HEK293 (cell line): Measurements from ENCODE around the gene ZEB2.

Experiments
- CTCF ChIA-PET: fragments of 350-600 bp; formaldehyde crosslinking; extraction: SDS; loops from one replicate; lab custom pipeline; 2021; ENCODE audit warnings: antibody characterized with exemption; lab: Yijun Ruan, JAX
- POLR2A ChIA-PET: fragments of 300-600 bp; formaldehyde crosslinking; extraction: SDS; loops from one replicate; lab custom pipeline; 2020; ENCODE audit warnings: antibody characterized with exemption, inconsistent platforms; lab: Yijun Ruan, JAX
- H3K27ac ChIP-seq: fragments of 200-500 bp; sonication (Bioruptor generic); 2 replicates; pipeline ENCODE4 v1.5.1; 2014; ENCODE audit warnings: low read depth, low read length, control low read depth, inconsistent platforms; ENCODE audit errors: extremely low read depth
- H3K36me3 ChIP-seq, 2 experiments: fragments of 200-500 bp in 1 of 2; sonication (Bioruptor generic) in 1 of 2; 1 replicate in 1 of 2; 2 replicates in 1 of 2; pipeline ENCODE4 v1.5.1; 2014 to 2017; ENCODE audit warnings: inconsistent platforms in 2 of 2, low read length in 2 of 2; ENCODE audit not compliant: control insufficient read depth in 2 of 2, insufficient read depth in 1 of 2
- H3K4me1 ChIP-seq: fragments of 200-500 bp; sonication (Bioruptor generic); 2 replicates; pipeline ENCODE4 v1.5.1; 2014; ENCODE audit warnings: mild to moderate bottlenecking, low read length, inconsistent platforms; ENCODE audit not compliant: control insufficient read depth, insufficient read depth
- H3K4me3 ChIP-seq: 2 replicates; pipeline ENCODE4 v1.5.1; 2011; ENCODE audit warnings: low read depth, mild to moderate bottlenecking, control low read depth, low read length, moderate library complexity
- H3K9me3 ChIP-seq: fragments of 200-500 bp; sonication (Bioruptor generic); 2 replicates; pipeline ENCODE4 v1.5.1; 2014; ENCODE audit warnings: low read depth, low read length, inconsistent platforms; ENCODE audit not compliant: control insufficient read depth, insufficient read depth
- FEZF1 ChIP-seq: fragments of 450-650 bp; formaldehyde crosslinking; IDR thresholded peaks from 2 replicates; pipeline ENCODE4 v1.5.1; 2016; ENCODE audit warnings: missing biosample characterization, missing genetic modification characterization
- GFI1B ChIP-seq: fragments of 450-650 bp; formaldehyde crosslinking; IDR thresholded peaks from 2 replicates; pipeline ENCODE4 v1.5.1; 2016; ENCODE audit warnings: missing biosample characterization, missing genetic modification characterization
- GLI2 ChIP-seq: fragments of 450-650 bp; formaldehyde crosslinking; IDR thresholded peaks from 2 replicates; pipeline ENCODE4; 2017; ENCODE audit warnings: missing biosample characterization, missing genetic modification characterization, low read depth, borderline replicate concordance
- KLF16 ChIP-seq: fragments of 450-650 bp; formaldehyde crosslinking; IDR thresholded peaks from 2 replicates; pipeline ENCODE4 v1.5.1; 2017; ENCODE audit warnings: missing biosample characterization, missing genetic modification characterization
- KLF7 ChIP-seq: fragments of 450-650 bp; formaldehyde crosslinking; IDR thresholded peaks from 2 replicates; pipeline ENCODE4 v1.5.1; 2016; ENCODE audit warnings: missing biosample characterization, missing genetic modification characterization, borderline replicate concordance
- REPIN1 ChIP-seq: fragments of 450-650 bp; formaldehyde crosslinking; IDR thresholded peaks from 2 replicates; pipeline ENCODE4 v1.5.1; 2017; ENCODE audit warnings: missing biosample characterization, missing genetic modification characterization, low read depth
- SP2 ChIP-seq: fragments of 450-650 bp; formaldehyde crosslinking; IDR thresholded peaks from 2 replicates; pipeline ENCODE4 v1.5.1; 2016; ENCODE audit warnings: missing biosample characterization, missing genetic modification characterization
- TCF7L2 ChIP-seq: IDR thresholded peaks from 2 replicates; pipeline ENCODE4 v1.6.1; 2011; ENCODE audit warnings: low read depth, mild to moderate bottlenecking, inconsistent platforms, low read length, moderate library complexity, borderline replicate concordance
- ZBTB1 ChIP-seq: fragments of 450-650 bp; formaldehyde crosslinking; IDR thresholded peaks from 2 replicates; pipeline ENCODE4 v1.5.1; 2016; ENCODE audit warnings: missing biosample characterization, missing genetic modification characterization
- ZNF155 ChIP-seq: fragments of 450-650 bp; formaldehyde crosslinking; IDR thresholded peaks from 2 replicates; pipeline ENCODE4 v1.5.1; 2016; ENCODE audit warnings: missing biosample characterization, missing genetic modification characterization
- ZNF16 ChIP-seq: fragments of 450-650 bp; formaldehyde crosslinking; IDR thresholded peaks from 2 replicates; pipeline ENCODE4 v1.5.1; 2016; ENCODE audit warnings: low read depth, missing biosample characterization, missing genetic modification characterization
- ZNF169 ChIP-seq: fragments of 450-650 bp; formaldehyde crosslinking; IDR thresholded peaks from 2 replicates; pipeline ENCODE4 v1.5.1; 2016; ENCODE audit warnings: missing biosample characterization, missing genetic modification characterization
- ZNF211 ChIP-seq: fragments of 450-650 bp; formaldehyde crosslinking; IDR thresholded peaks from 2 replicates; pipeline ENCODE4 v1.5.1; 2016; ENCODE audit warnings: low read depth, missing biosample characterization, missing genetic modification characterization
- ZNF311 ChIP-seq: fragments of 450-650 bp; formaldehyde crosslinking; IDR thresholded peaks from 2 replicates; pipeline ENCODE4 v1.5.1; 2017; ENCODE audit warnings: missing biosample characterization, missing genetic modification characterization, borderline replicate concordance
- ZNF416 ChIP-seq: fragments of 450-650 bp; formaldehyde crosslinking; IDR thresholded peaks from 2 replicates; pipeline ENCODE4 v1.5.1; 2016; ENCODE audit warnings: missing biosample characterization, missing genetic modification characterization
- ZNF426 ChIP-seq: fragments of 450-650 bp; formaldehyde crosslinking; IDR thresholded peaks from 2 replicates; pipeline ENCODE4 v1.5.1; 2017; ENCODE audit warnings: missing biosample characterization, missing genetic modification characterization, mild to moderate bottlenecking, inconsistent platforms, moderate library complexity
- ZNF473 ChIP-seq: fragments of 450-650 bp; formaldehyde crosslinking; IDR thresholded peaks from 2 replicates; pipeline ENCODE4 v1.5.1; 2017; ENCODE audit warnings: missing biosample characterization, missing genetic modification characterization
- ZNF596 ChIP-seq: fragments of 450-650 bp; IDR thresholded peaks from 2 replicates; pipeline ENCODE4 v1.5.0; 2018; ENCODE audit warnings: missing biosample characterization, mild to moderate bottlenecking, missing genetic modification characterization, moderate library complexity
- ZNF600 ChIP-seq: fragments of 450-650 bp; formaldehyde crosslinking; IDR thresholded peaks from 2 replicates; pipeline ENCODE4 v1.5.1; 2016; ENCODE audit warnings: missing biosample characterization, missing genetic modification characterization
- ZNF791 ChIP-seq: fragments of 450-650 bp; formaldehyde crosslinking; IDR thresholded peaks from 2 replicates; pipeline ENCODE4 v1.5.1; 2016; ENCODE audit warnings: missing biosample characterization, missing genetic modification characterization
- ZNF792 ChIP-seq: fragments of 450-650 bp; formaldehyde crosslinking; IDR thresholded peaks from 2 replicates; pipeline ENCODE4 v1.5.1; 2016; ENCODE audit warnings: missing biosample characterization, missing genetic modification characterization
- ZSCAN16 ChIP-seq: fragments of 450-650 bp; formaldehyde crosslinking; IDR thresholded peaks from 2 replicates; pipeline ENCODE4 v1.5.1; 2016; ENCODE audit warnings: missing biosample characterization, missing genetic modification characterization
- ZSCAN23 ChIP-seq: fragments of 450-650 bp; formaldehyde crosslinking; IDR thresholded peaks from 2 replicates; pipeline ENCODE4 v1.5.1; 2016; ENCODE audit warnings: missing biosample characterization, missing genetic modification characterization
- TF ChIP-seq, protein P1 (sequence below): fragments of 450-650 bp; formaldehyde crosslinking; IDR thresholded peaks from 2 replicates; pipeline ENCODE4 v1.5.1; 2016; ENCODE audit warnings: missing biosample characterization, missing genetic modification characterization
- TF ChIP-seq, protein P2 (sequence below): IDR thresholded peaks from 2 replicates; pipeline ENCODE4 v1.6.1; 2011; ENCODE audit warnings: mild to moderate bottlenecking, low read depth, low read length, borderline replicate concordance
- TF ChIP-seq, protein P3 (sequence below): fragments of 450-650 bp; formaldehyde crosslinking; IDR thresholded peaks from 2 replicates; pipeline ENCODE4 v1.5.1; 2016; ENCODE audit warnings: missing biosample characterization, missing genetic modification characterization
- TF ChIP-seq, protein P4 (sequence below): sonication (generic); formaldehyde crosslinking; IDR thresholded peaks from 2 replicates; pipeline ENCODE4 v1.8.1; 2022; ENCODE audit warnings: mild to moderate bottlenecking, moderate library complexity, missing genetic modification reagents
- TF ChIP-seq, protein P5 (sequence below): fragments of 450-650 bp; formaldehyde crosslinking; IDR thresholded peaks from 2 replicates; pipeline ENCODE4 v1.5.0; 2017; ENCODE audit warnings: missing biosample characterization, missing genetic modification characterization, borderline replicate concordance

ZEB2 gene

DNA sequence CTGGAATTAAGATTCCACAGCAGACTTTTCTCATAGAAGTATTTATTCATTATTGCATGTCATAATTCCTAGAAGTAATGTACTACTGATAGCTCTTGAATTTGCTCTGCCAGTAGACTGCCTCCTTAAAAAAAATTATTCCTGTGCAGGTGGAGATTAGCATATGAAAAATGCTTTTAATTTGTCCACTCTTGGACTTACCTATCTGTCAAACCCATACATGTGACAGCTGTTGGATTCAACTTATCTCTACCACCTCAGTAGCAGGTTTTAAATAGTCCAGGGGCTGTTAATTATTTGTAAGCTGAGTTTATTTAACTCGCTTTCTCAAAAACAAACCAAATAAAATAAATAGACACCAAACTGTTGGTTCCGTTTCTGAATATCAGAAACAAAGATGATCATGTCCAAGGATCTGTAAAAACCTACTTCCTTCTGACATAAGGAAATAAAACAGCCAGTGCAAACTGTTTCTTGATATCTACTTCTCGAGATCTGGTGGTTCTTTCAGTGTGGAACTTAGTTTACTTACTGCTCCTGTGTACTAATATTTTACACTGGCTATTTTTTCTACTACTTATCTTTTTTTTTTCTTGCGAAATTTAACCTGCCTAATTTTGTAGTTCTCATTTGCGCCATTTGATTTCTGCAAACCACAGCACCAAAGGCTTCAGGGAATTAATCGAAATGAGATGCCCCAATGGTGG is 44.2 kb downstream of the ZEB2 start:
- H3K9me3 ChIP-seq, result no peaks in the 10 kb centered on the region
- no peak overlapping the region for H3K27ac ChIP-seq
- CTCF ChIA-PET, result interaction anchor here (0.7 kb wide), 2 partner anchors 10 to 48 kb away, joined by 3 read pairs; no protein-coding TSS in a partner anchor
- H3K4me3 ChIP-seq, result no peak overlapping the region
- peaks cover 0 to 2% of the 10 kb centered on the region in 2 experiments; a peak in 1 of 3 replicates for H3K36me3 ChIP-seq
- POLR2A ChIA-PET, result no interaction called here
- no peak for TF ChIP-seq REPIN1 (tag by site-specific recombination)
- TF ChIP-seq, protein P1, sequence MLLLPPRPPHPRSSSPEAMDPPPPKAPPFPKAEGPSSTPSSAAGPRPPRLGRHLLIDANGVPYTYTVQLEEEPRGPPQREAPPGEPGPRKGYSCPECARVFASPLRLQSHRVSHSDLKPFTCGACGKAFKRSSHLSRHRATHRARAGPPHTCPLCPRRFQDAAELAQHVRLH (tag by site-specific recombination), result no peak
- no peak for TF ChIP-seq GFI1B
- TF ChIP-seq, protein P2, sequence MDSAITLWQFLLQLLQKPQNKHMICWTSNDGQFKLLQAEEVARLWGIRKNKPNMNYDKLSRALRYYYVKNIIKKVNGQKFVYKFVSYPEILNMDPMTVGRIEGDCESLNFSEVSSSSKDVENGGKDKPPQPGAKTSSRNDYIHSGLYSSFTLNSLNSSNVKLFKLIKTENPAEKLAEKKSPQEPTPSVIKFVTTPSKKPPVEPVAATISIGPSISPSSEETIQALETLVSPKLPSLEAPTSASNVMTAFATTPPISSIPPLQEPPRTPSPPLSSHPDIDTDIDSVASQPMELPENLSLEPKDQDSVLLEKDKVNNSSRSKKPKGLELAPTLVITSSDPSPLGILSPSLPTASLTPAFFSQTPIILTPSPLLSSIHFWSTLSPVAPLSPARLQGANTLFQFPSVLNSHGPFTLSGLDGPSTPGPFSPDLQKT, result no peak
- no peak for TF ChIP-seq ZNF155 (tag by site-specific recombination)
- no peak for TF ChIP-seq ZNF311 (tag by site-specific recombination)
- TF ChIP-seq ZNF792 (tag by site-specific recombination), result no peak
- no peak for TF ChIP-seq ZNF596 (tag by site-specific recombination)
- TF ChIP-seq ZNF211, result no peak
- TF ChIP-seq, protein P3, sequence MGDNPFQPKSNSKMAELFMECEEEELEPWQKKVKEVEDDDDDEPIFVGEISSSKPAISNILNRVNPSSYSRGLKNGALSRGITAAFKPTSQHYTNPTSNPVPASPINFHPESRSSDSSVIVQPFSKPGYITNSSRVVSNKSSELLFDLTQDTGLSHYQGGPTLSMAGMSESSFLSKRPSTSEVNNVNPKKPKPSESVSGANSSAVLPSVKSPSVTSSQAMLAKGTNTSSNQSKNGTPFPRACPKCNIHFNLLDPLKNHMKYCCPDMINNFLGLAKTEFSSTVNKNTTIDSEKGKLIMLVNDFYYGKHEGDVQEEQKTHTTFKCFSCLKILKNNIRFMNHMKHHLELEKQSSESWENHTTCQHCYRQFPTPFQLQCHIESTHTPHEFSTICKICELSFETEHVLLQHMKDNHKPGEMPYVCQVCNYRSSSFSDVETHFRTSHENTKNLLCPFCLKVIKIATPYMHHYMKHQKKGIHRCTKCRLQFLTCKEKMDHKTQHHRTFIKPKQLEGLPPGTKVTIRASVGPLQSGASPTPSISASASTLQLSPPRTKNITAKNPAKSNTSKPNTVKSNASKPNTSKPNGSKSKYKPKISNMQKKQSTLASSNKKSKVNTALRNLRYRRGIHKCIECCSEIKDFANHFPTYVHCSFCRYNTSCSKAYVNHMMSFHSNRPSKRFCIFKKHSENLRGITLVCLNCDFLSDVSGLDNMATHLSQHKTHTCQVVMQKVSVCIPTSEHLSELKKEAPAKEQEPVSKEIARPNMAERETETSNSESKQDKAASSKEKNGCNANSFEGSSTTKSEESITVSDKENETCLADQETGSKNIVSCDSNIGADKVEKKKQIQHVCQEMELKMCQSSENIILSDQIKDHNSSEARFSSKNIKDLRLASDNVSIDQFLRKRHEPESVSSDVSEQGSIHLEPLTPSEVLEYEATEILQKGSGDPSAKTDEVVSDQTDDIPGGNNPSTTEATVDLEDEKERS (tag by site-specific recombination), result no peak
- TF ChIP-seq ZSCAN23, result no peak
- TF ChIP-seq ZSCAN16, result no peak
- TF ChIP-seq ZNF791 (tag by site-specific recombination), result no peak
- TF ChIP-seq SP2 (tag by site-specific recombination), result no peak
- TF ChIP-seq ZNF426 (tag by site-specific recombination), result no peak
- no peak for TF ChIP-seq ZNF473 (tag by site-specific recombination)
- H3K4me1 ChIP-seq, result peaks cover 23% of the 10 kb centered on the region

DNA sequence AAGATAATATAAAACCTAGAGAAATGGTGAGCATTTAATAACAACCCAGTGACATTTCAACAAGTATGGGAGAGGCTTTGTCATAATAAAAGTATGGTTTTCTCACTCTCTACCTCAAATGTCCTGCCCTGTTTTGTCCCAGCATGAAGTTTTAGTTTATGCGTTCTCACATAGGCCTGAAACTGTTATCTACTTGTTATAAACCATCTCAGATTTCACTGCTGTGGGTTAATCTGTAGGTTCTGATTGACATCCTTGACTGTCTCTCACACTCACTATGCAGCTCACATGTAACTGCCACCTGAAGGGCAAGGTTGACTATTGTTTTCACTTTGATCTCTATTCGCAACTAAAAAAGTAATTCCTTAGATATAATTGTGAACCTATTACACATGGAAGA is 44.9 kb downstream of the ZEB2 start:
- ChIA-PET POLR2A (no interaction called here), CTCF (interaction anchor here (0.9 kb wide), 1 partner anchor 19 kb away, joined by 3 read pairs; no protein-coding TSS in a partner anchor)
- Histone ChIP-seq H3K9me3 (no peaks in the 10 kb centered on the region), H3K4me3 (no peak overlapping the region), H3K4me1 (peaks cover 28% of the 10 kb centered on the region), H3K27ac (no peak overlapping the region), H3K36me3 (peaks cover 0 to 2% of the 10 kb centered on the region in 2 experiments; a peak in 1 of 3 replicates)
- TF ChIP-seq TCF7L2 (0 out of 2 replicates have a peak, but pooled peaks have one; percentile 11), FEZF1 (tag by site-specific recombination) (0 out of 2 replicates have a peak, but pooled peaks have one; percentile 24), ZBTB1 (tag by site-specific recombination) (no peak), KLF7 (tag by site-specific recombination) (no peak), ZNF16 (tag by site-specific recombination) (no peak), ZNF169 (no peak), ZNF416 (no peak), GFI1B (no peak), ZNF600 (tag by site-specific recombination) (no peak), ZNF311 (tag by site-specific recombination) (no peak), KLF16 (tag by site-specific recombination) (no peak), GLI2 (no peak), ZNF211 (no peak)
- TF ChIP-seq, protein P4, sequence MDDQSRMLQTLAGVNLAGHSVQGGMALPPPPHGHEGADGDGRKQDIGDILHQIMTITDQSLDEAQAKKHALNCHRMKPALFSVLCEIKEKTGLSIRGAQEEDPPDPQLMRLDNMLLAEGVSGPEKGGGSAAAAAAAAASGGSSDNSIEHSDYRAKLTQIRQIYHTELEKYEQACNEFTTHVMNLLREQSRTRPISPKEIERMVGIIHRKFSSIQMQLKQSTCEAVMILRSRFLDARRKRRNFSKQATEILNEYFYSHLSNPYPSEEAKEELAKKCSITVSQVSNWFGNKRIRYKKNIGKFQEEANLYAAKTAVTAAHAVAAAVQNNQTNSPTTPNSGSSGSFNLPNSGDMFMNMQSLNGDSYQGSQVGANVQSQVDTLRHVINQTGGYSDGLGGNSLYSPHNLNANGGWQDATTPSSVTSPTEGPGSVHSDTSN, result no peak
- TF ChIP-seq, protein P5, sequence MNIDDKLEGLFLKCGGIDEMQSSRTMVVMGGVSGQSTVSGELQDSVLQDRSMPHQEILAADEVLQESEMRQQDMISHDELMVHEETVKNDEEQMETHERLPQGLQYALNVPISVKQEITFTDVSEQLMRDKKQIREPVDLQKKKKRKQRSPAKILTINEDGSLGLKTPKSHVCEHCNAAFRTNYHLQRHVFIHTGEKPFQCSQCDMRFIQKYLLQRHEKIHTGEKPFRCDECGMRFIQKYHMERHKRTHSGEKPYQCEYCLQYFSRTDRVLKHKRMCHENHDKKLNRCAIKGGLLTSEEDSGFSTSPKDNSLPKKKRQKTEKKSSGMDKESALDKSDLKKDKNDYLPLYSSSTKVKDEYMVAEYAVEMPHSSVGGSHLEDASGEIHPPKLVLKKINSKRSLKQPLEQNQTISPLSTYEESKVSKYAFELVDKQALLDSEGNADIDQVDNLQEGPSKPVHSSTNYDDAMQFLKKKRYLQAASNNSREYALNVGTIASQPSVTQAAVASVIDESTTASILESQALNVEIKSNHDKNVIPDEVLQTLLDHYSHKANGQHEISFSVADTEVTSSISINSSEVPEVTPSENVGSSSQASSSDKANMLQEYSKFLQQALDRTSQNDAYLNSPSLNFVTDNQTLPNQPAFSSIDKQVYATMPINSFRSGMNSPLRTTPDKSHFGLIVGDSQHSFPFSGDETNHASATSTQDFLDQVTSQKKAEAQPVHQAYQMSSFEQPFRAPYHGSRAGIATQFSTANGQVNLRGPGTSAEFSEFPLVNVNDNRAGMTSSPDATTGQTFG, result no peak
